ENCODE data around the gene ATP1A2.

- TF ChIP-seq, protein P1, sequence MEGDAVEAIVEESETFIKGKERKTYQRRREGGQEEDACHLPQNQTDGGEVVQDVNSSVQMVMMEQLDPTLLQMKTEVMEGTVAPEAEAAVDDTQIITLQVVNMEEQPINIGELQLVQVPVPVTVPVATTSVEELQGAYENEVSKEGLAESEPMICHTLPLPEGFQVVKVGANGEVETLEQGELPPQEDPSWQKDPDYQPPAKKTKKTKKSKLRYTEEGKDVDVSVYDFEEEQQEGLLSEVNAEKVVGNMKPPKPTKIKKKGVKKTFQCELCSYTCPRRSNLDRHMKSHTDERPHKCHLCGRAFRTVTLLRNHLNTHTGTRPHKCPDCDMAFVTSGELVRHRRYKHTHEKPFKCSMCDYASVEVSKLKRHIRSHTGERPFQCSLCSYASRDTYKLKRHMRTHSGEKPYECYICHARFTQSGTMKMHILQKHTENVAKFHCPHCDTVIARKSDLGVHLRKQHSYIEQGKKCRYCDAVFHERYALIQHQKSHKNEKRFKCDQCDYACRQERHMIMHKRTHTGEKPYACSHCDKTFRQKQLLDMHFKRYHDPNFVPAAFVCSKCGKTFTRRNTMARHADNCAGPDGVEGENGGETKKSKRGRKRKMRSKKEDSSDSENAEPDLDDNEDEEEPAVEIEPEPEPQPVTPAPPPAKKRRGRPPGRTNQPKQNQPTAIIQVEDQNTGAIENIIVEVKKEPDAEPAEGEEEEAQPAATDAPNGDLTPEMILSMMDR (IDR thresholded peaks at IDR 0.05), result no peak
- no peak for TF ChIP-seq EZH2 (IDR thresholded peaks at IDR 0.05; ENCODE audit: borderline replicate concordance, insufficient read depth, low read depth, low read length, poor library complexity, severe bottlenecking)
Observed at GRCh38 chr1:160105155-160105554, 10.4 kb upstream of the ATP1A2 start.
